Heart right ventricle (tissue), 16 donors: Measurements from ENCODE around the gene VPS52. TPM values are rescaled to one million over a fixed set of nuclear protein-coding genes. Genes with fewer than 3 reads are reported as not detected.

ENCODE experiments used
- ATAC-seq, 8 donors: fragments of 200-7000 bp; cut with Tn5 transposase; one replicate each; pipeline ENCODE4 v1.9.1; 2020; ENCODE audit warnings: mild to moderate bottlenecking in 8 of 8, moderate library complexity in 8 of 8, moderate number of reproducible peaks in 1 of 8
- DNase-seq, 2 donors: peaks; one replicate each; pipeline ENCODE4 v3.0.0-alpha.2; 2020
- H3K27ac ChIP-seq, 10 donors: fragments of 200-600 bp; sonication (generic) in 2 of 10; one replicate each; pipeline versions ENCODE4 v1.5.0 to v1.8.0; 2020 to 2022; ENCODE audit warnings: mild to moderate bottlenecking in 3 of 10
- H3K27me3 ChIP-seq, 7 donors: fragments of 200-600 bp; one replicate each; pipeline ENCODE4 v1.8.0; 2021 to 2022; ENCODE audit warnings: mild to moderate bottlenecking in 2 of 7
- H3K36me3 ChIP-seq, 9 donors: fragments of 200-600 bp; sonication (generic) in 1 of 9; one replicate each; pipeline versions ENCODE4 v1.5.0 to v1.8.0; 2020 to 2022; ENCODE audit warnings: mild to moderate bottlenecking in 2 of 9
- H3K4me1 ChIP-seq, 9 donors: fragments of 200-600 bp; sonication (generic) in 1 of 9; one replicate each; pipeline versions ENCODE4 v1.5.0 to v1.8.0; 2020 to 2022; ENCODE audit warnings: mild to moderate bottlenecking in 4 of 9
- H3K4me3 ChIP-seq, 10 donors: fragments of 200-600 bp; sonication (generic) in 2 of 10; one replicate each; pipeline versions ENCODE4 v1.5.0 to v1.8.0; 2020 to 2022; ENCODE audit warnings: mild to moderate bottlenecking in 7 of 10, moderate library complexity in 2 of 10
- H3K9me3 ChIP-seq, 11 donors: fragments of 200-600 bp in 10 of 11; sonication (generic) in 2 of 11; one replicate each; pipeline versions ENCODE4 v1.5.0 to v1.8.0; 2013 to 2022; ENCODE audit warnings: mild to moderate bottlenecking in 2 of 11, control low read depth in 1 of 11, moderate library complexity in 1 of 11
- CTCF ChIP-seq, 9 donors: fragments of 200-600 bp; sonication (generic) in 2 of 9; IDR thresholded peaks; one replicate each; pipeline versions ENCODE4 v1.5.0 to v1.8.0; 2021 to 2022; ENCODE audit warnings: antibody characterized with exemption in 9 of 9, mild to moderate bottlenecking in 5 of 9, moderate library complexity in 1 of 9
- WGBS, 2 donors: extraction: QIAGEN DNeasy Blood & Tissue Kit; methylation state at CpG; one replicate each; pipeline ENCODE4 v1.1.7; 2013; ENCODE audit warnings: inconsistent platforms in 1 of 2; 5-methylcytosine and 5-hydroxymethylcytosine counted together
- intact Hi-C, 10 donors: fragments of 100-400 bp; cut with DNase I; formaldehyde crosslinking; loops; one replicate each; pipeline versions ENCODE4 v1.11.1 to v1.14.2; 2022
- polyA plus RNA-seq, 2 donors: library from polyadenylated mRNA; stranded (reverse); fragments of 200-250 nt; gene quantifications; one replicate each; pipeline ENCODE4 v1.2.3, GENCODE V29; 2013
- total RNA-seq, 10 donors: library from RNA; stranded (reverse); fragmentation: NEBNext Ultra II Directional in 3 of 10; extraction: Animal tissue kit (Norgen Biotek cat#: 25700) in 3 of 10; gene quantifications; one replicate each; pipeline versions ENCODE4 v1.2.1 to v1.2.4, GENCODE V29; 2021 to 2023
- donor health status: Arrhythmogenic right ventricular cardiomyopathy.
- donor health status: ischemic (EF 13 %, LVEDD 7.1; RV severe dilation, severe dysfunction).
- donor health status: healthy with polysubstance abuse.
- donor health status: DM: no; HTN: yes; CAD: no.
- donor health status: DM: no; HTN: no; CAD: no.
- donor health status: ischemic (EF 25% LVEDD 6.9; RV normal size, moderate dysfunction).
- donor health status: ischemic (EF 25% LVEDD 5.7; RV mildly dilated, moderate dysfunction).
- donor health status: healthy.
- donor health status: DM: yes; HTN: yes; CAD: no.
- donor health status: Ischemic cardiomyopathy.
- donor health status: ischemic (EF 35%, LVEDD 5.7; RV mildly dilated, moderate dysfunction).
- donor health status: nonischemic (EF 11% LVEDD 7.7; RV severe dilation, severe dysfunction).
- donor health status: DM: yes; HTN: yes; CAD: no.
- donor health status: PGD.
- donor health status: ischemic (EF 29% LVEDD 5.4; RV normal size, mild dysfunction).
- donor health status: nonischemic (EF 23%, LVEDD 6.1; RV moderate dilation, normal function).

VPS52 gene
- total and polyA plus RNA-seq, 12 donors = 25.2 to 45.7 (median 35.9) TPM

GRCh38 chr6:33292996-33293682, 21.5 kb upstream of the VPS52 start:
- Histone ChIP-seq H3K9me3 (no peaks in the 10 kb centered on the region), H3K36me3 (peaks cover 0 to 65% (median 34%) of the 10 kb centered on the region in 9 donors), H3K27me3 (no peaks in the 10 kb centered on the region), H3K27ac (no peak overlapping the region), H3K4me3 (no peak overlapping the region), H3K4me1 (peaks cover 13 to 33% (median 29%) of the 10 kb centered on the region in 9 donors)
- no peak for DNase-seq
- intact Hi-C loops = no loop called here
- no peak for TF ChIP-seq CTCF (IDR thresholded peaks at IDR 0.05)
- no peak for ATAC-seq
- 88 to 89% methylated on average over 16 of the region's 16 CpGs for WGBS, 2 donors

GRCh38 chr6:33290459-33290858, 18.8 kb upstream of the VPS52 start:
- Histone ChIP-seq H3K4me3 (peak overlapping the region in 9 of 10 donors; percentile 53 to 92 (median 79)), H3K4me1 (peaks cover 7 to 27% (median 21%) of the 10 kb centered on the region in 9 donors), H3K27ac (no peak overlapping the region), H3K9me3 (no peaks in the 10 kb centered on the region), H3K36me3 (peaks cover 0 to 74% (median 34%) of the 10 kb centered on the region in 9 donors), H3K27me3 (no peaks in the 10 kb centered on the region)
- no peak for TF ChIP-seq CTCF (IDR thresholded peaks at IDR 0.05)
- WGBS, 2 donors = 67 to 71% methylated on average over 7 of the region's 7 CpGs
- DNase-seq (no peak), ATAC-seq (no peak)
- intact Hi-C loops = no loop called here

- no peak for TF ChIP-seq CTCF (IDR thresholded peaks at IDR 0.05)
- intact Hi-C loops = no loop called here
- Histone ChIP-seq H3K27me3 (no peaks in the 10 kb centered on the region), H3K27ac (peak overlapping the region in 9 of 10 donors; percentile 57 to 89 (median 81)), H3K4me3 (peak overlapping the region; percentile 51 to 92 (median 77)), H3K4me1 (peaks cover 7 to 27% (median 21%) of the 10 kb centered on the region in 9 donors), H3K9me3 (no peaks in the 10 kb centered on the region), H3K36me3 (peaks cover 0 to 74% (median 32%) of the 10 kb centered on the region in 9 donors)
- ATAC-seq (peak in 4 of 8 donors; percentile 1 to 2 (median 2)), DNase-seq (no peak)
- 2 to 3% methylated on average over 14 of the region's 14 CpGs for WGBS, 2 donors
Observed at GRCh38 chr6:33289784-33290315, 18.2 kb upstream of the VPS52 start.

GRCh38 chr6:33288921-33289783, 17.5 kb upstream of the VPS52 start, which contains the start of the genes PFDN6 and WDR46:
Gene PFDN6, plus strand, starts transcription at chr6:33289601. Its CDS starts 256 bp downstream, at chr6:33289857.
Gene WDR46, minus strand, starts transcription at chr6:33289239. Its CDS starts 69 bp downstream, at chr6:33289170.
- Histone ChIP-seq H3K4me3 (peak within 1 kb of the TSS; percentile 51 to 92 (median 77)), H3K9me3 (no peaks in the 10 kb centered on the region), H3K4me1 (peaks cover 7 to 27% (median 21%) of the 10 kb centered on the region in 9 donors), H3K36me3 (peaks cover 0 to 76% (median 25%) of the 10 kb centered on the region in 9 donors), H3K27me3 (no peaks in the 10 kb centered on the region), H3K27ac (peak within 1 kb of the TSS; percentile 57 to 89 (median 80))
- intact Hi-C loops = no loop called here
- 0% methylated on average over 43 of the region's 43 CpGs for WGBS, 2 donors
- ATAC-seq (peak; percentile 92 to 97 (median 96)), DNase-seq (peak; percentile 57 to 90)
- TF ChIP-seq CTCF (IDR thresholded peaks at IDR 0.05) = no peak
